Epithelial cell of umbilical artery (primary cell): Measurements from ENCODE around the gene SFTPD. TPM values are rescaled to one million over a fixed set of nuclear protein-coding genes. Genes with fewer than 3 reads are reported as not detected.

Source experiments
- total RNA-seq: library from RNA; depleted of rRNA; stranded (reverse); fragments of >200 nt; gene quantifications from 2 replicates; pipeline ENCODE4 v1.2.3, GENCODE V29; 2014

Gene SFTPD
- not detected in 2 replicates for total RNA-seq

GRCh38 chr10:79948976-79949722 lies at the start of gene SFTPD:
TSS of gene SFTPD (minus strand) at chr10:79949105. CDS start at chr10:79946659, 2,446 bp downstream.

Other genes starting within 250 kb of the SFTPD start
- under 0.01 and 0.15 TPM in 2 replicates for gene NUTM2B, start 245.9 kb downstream of the SFTPD start, total RNA-seq
- under 0.01 TPM in 1 of 2 replicates, not detected in the other for gene NUTM2E, start 122.4 kb downstream of the SFTPD start, total RNA-seq
- 3.6 and 3.8 TPM in 2 replicates for gene TMEM254, start 129.6 kb upstream of the SFTPD start, total RNA-seq
- 2.9 and 4.9 TPM in 2 replicates for gene PLAC9, start 183.6 kb upstream of the SFTPD start, total RNA-seq